ENCODE data around the gene UQCC2. TPM values are rescaled to one million over a fixed set of nuclear protein-coding genes. Genes with fewer than 3 reads are reported as not detected.

Gene UQCC2
- total RNA-seq, 2 donors from 2014 or later: 45.0 to 81.7 TPM

DNA sequence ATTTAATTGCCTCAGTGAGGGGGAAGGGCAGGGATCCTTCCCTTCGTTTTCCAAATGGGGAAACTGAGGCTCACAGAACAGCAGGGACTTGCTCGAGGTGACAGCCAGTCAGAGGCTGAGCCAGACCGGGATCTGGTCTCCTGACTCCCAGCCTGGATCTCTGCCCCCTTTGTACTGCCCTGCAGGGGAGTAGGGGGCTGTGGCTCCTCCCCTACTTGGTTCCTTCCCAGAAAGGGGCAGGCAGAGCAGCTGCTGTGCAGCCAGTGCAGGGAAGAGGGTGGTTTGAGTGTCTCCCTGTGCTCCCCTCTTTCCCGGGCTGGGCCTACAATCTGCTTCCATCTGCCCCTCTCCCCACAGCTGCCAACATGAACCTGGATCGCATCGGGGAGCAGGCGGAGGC is 37.6 kb downstream of the UQCC2 start:
- no peaks in the 10 kb centered on the region for H3K27me3 ChIP-seq
- H3K9ac ChIP-seq (ENCODE audit: low read depth in 2 of 2, low read length in 2 of 2): no peak overlapping the region
- peaks cover 26% of the 10 kb centered on the region for H3K36me3 ChIP-seq
- no peaks in the 10 kb centered on the region for H3K9me3 ChIP-seq
- no peak overlapping the region for H3K4me3 ChIP-seq
- intact Hi-C loops (cut with DNase I): no loop called here
- DNase-seq: no peak
- H3K27ac ChIP-seq: no peak overlapping the region
- H3K4me1 ChIP-seq: no peaks in the 10 kb centered on the region
- TF ChIP-seq, protein P1, sequence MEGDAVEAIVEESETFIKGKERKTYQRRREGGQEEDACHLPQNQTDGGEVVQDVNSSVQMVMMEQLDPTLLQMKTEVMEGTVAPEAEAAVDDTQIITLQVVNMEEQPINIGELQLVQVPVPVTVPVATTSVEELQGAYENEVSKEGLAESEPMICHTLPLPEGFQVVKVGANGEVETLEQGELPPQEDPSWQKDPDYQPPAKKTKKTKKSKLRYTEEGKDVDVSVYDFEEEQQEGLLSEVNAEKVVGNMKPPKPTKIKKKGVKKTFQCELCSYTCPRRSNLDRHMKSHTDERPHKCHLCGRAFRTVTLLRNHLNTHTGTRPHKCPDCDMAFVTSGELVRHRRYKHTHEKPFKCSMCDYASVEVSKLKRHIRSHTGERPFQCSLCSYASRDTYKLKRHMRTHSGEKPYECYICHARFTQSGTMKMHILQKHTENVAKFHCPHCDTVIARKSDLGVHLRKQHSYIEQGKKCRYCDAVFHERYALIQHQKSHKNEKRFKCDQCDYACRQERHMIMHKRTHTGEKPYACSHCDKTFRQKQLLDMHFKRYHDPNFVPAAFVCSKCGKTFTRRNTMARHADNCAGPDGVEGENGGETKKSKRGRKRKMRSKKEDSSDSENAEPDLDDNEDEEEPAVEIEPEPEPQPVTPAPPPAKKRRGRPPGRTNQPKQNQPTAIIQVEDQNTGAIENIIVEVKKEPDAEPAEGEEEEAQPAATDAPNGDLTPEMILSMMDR (IDR thresholded peaks at IDR 0.05): no peak

DNA sequence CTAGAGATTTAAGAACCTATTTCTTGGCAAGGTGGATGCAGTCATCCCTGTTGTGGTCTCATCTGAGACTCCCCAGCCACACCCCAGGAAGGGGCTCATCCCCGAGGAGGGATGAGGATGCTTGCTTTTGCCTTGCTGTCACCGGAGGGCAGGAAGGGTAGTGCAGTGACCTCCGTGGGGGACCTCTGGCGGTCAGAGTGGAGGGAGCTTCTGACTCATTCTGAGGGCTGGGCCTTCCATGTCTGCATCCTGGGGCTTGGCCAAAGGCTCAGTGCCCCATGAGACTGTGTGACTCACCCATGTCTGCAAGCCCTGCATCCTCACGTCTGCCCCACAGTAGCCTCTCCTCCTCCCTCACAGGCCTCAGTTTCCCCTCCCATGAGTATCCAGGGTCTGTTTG is 38.7 kb downstream of the UQCC2 start:
- Histone ChIP-seq H3K4me3 (no peak overlapping the region), H3K9ac (ENCODE audit: low read depth in 2 of 2, low read length in 2 of 2) (no peak overlapping the region), H3K27ac (no peak overlapping the region), H3K9me3 (no peaks in the 10 kb centered on the region), H3K36me3 (peaks cover 26% of the 10 kb centered on the region), H3K4me1 (no peaks in the 10 kb centered on the region), H3K27me3 (no peaks in the 10 kb centered on the region)
- intact Hi-C loops (cut with DNase I): no loop called here
- TF ChIP-seq, protein P1 (IDR thresholded peaks at IDR 0.05): no peak
- DNase-seq: peak; percentile 38

DNA sequence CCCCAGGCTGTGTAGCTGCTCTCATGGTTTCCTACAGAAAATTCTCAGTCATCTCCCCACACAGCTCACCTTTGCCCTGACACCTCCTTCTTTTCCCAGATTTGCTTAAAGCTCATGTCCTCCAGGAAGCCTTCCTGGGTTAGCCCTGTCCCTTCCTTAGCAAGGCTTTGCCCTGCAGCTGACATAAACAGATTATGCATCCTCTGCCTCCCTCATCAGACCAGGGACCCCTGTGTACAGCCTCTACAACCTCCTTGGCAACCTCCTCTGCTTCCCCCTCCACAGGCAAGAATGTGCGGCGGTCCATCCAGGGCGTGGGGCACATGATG is 39.8 kb downstream of the UQCC2 start:
- no peaks in the 10 kb centered on the region for H3K9me3 ChIP-seq
- DNase-seq: no peak
- no peaks in the 10 kb centered on the region for H3K27me3 ChIP-seq
- intact Hi-C loops (cut with DNase I): no loop called here
- no peak overlapping the region for H3K27ac ChIP-seq
- peaks cover 26% of the 10 kb centered on the region for H3K36me3 ChIP-seq
- TF ChIP-seq, protein P1 (IDR thresholded peaks at IDR 0.05): no peak
- no peaks in the 10 kb centered on the region for H3K4me1 ChIP-seq
- H3K4me3 ChIP-seq: no peak overlapping the region
- H3K9ac ChIP-seq (ENCODE audit: low read depth in 2 of 2, low read length in 2 of 2): no peak overlapping the region

DNA sequence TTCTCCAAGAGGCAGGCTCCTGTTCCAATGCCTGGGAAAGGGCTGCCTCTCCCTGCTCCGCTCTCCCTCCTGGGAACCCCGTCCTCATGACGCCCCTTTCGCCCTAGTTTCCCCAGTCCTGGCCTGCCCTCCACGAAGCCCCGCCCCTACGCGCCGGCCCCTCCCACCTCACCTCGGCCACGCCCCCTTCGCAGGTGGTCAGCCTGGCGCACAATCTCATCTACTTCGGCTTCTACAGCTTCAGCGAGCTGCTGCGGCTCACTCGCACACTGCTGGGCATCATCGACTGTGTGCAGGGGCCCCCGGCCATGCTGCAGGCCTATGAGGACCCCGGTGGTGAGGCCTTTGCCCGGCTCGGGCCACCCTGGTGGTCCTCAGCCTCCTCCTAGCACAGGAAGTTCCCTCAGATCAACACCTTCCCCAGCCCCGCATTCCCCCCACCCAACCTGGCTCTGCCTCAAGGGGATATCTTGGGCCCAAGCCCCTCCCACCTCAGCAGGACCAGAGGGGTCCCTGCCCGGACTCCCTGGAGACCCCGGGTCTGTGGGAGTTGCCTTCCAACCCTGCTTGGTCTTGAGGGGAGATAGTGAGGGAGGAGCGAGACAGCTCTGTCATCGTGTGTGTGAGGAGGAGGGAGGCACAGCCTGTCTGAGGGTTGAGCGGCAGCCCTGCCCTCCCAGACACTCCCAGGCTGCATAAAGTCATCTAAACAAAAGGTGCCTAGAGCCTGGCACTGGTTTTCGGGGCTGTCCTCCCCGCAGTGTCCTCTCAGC is 40.3 kb downstream of the UQCC2 start:
- Histone ChIP-seq H3K36me3 (peaks cover 22% of the 10 kb centered on the region), H3K4me3 (no peak overlapping the region), H3K4me1 (no peaks in the 10 kb centered on the region), H3K9me3 (no peaks in the 10 kb centered on the region), H3K27me3 (no peaks in the 10 kb centered on the region), H3K27ac (no peak overlapping the region), H3K9ac (ENCODE audit: low read depth in 2 of 2, low read length in 2 of 2) (no peak overlapping the region)
- DNase-seq: no peak
- TF ChIP-seq, protein P1 (IDR thresholded peaks at IDR 0.05): no peak
- intact Hi-C loops (cut with DNase I): no loop called here

DNA sequence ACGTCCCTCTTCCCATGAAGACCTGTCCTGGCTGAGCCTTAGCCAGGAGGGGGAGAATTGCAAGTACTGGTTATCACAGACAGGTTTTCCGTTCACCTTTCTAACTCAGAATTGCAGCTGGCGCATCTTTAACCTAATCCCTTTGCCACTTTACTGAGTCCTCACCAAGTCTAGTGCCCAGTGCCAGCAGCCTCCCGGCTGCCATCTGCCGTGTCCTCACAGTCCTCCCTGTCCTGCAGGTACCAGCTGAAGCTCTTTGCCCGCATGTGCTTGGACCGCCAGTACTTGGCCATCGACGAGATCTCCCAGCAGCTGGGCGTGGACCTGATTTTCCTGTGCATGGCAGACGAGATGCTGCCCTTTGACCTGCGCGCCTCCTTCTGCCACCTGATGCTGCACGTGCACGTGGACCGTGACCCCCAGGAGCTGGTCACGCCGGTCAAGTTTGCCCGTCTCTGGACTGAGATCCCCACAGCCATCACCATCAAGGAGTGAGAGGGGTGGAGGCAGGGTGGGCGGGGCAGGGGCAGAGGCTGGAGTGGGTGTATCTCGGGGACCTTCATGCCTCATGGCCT is 41.3 kb downstream of the UQCC2 start:
- H3K9me3 ChIP-seq: no peaks in the 10 kb centered on the region
- DNase-seq: no peak
- peaks cover 15% of the 10 kb centered on the region for H3K36me3 ChIP-seq
- no peak overlapping the region for H3K9ac ChIP-seq (ENCODE audit: low read depth in 2 of 2, low read length in 2 of 2)
- intact Hi-C loops (cut with DNase I): no loop called here
- H3K4me1 ChIP-seq: no peaks in the 10 kb centered on the region
- no peak overlapping the region for H3K4me3 ChIP-seq
- TF ChIP-seq, protein P1 (IDR thresholded peaks at IDR 0.05): no peak
- H3K27me3 ChIP-seq: no peaks in the 10 kb centered on the region
- H3K27ac ChIP-seq: no peak overlapping the region

All from colonic mucosa (tissue), 4 donors.